Measurements from ENCODE around the gene PLSCR2.

DNA sequence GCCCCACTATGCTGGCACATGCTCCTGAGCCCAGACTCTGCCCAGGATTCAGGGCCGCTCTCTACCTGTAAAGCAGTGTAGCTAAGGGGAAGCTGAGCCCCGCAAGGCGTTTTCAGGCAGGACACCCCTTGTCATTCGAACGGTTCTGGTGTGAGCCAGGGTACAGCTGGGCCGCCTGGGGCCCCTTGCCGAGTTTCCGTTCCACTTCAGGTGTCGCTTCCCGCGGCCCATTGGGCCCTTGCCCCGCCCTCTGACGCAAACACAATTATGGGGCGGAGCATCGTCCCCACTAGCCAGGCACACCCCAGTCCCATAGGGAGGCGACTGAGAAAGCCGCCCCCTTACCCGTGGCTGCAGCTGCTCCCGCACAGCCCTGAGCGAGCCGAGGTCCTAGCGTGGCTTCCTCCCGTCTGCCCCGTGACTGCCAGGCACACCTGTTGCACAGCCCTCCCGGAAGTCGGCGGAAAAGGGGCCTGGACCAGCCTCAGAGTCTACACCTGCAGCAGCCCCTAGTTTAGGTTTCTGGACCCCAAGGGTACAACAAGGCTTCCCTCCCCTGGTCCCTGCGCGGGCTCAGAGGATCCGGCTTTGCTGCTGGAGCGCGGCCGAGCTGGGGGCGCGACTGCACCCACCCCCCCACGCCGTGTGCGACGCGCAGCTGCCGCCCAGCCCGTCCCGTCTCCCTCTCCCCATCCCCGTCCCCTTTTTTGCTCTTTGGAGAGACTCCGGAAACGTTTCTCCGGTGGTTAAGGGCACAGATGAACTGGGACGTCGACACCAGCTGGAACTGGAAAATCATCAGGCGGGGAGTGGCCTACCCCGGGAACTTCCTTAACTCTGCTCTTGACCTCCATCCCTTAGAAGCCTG, at the start of gene PLSCR2:
- TF ChIP-seq, protein P1, sequence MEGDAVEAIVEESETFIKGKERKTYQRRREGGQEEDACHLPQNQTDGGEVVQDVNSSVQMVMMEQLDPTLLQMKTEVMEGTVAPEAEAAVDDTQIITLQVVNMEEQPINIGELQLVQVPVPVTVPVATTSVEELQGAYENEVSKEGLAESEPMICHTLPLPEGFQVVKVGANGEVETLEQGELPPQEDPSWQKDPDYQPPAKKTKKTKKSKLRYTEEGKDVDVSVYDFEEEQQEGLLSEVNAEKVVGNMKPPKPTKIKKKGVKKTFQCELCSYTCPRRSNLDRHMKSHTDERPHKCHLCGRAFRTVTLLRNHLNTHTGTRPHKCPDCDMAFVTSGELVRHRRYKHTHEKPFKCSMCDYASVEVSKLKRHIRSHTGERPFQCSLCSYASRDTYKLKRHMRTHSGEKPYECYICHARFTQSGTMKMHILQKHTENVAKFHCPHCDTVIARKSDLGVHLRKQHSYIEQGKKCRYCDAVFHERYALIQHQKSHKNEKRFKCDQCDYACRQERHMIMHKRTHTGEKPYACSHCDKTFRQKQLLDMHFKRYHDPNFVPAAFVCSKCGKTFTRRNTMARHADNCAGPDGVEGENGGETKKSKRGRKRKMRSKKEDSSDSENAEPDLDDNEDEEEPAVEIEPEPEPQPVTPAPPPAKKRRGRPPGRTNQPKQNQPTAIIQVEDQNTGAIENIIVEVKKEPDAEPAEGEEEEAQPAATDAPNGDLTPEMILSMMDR (IDR thresholded peaks at IDR 0.05), result no peak
- peak; percentile 87 to 96 (median 94) for TF ChIP-seq POLR2A (IDR thresholded peaks at IDR 0.05)
